NCI-H1436 treated with DMSO at 0.1 percent for 48 hours (cell line): ENCODE data around the gene RPL23.

Experiments
- DNase-seq: peaks from one replicate; lab custom pipeline; 2025; lab: John Stamatoyannopoulos, UW

RPL23 gene

GRCh38 chr17:38853292-38854219 lies at the start of gene RPL23:
RPL23 (minus strand) TSS chr17:38853721; CDS start chr17:38853710, 11 bp downstream.
- peak; percentile 97 for DNase-seq

- DNase-seq: no peak
These were observed 47.6 kb upstream of the RPL23 start for GRCh38 chr17:38900978-38901656.

- DNase-seq: no peak
These were observed 45.9 kb upstream of the RPL23 start for GRCh38 chr17:38899421-38899820.

- DNase-seq: no peak
These were observed 45.4 kb upstream of the RPL23 start for GRCh38 chr17:38898812-38899348.

- no peak for DNase-seq
These were observed 44.8 kb upstream of the RPL23 start for GRCh38 chr17:38898291-38898679.

- no peak for DNase-seq
These were observed 44.3 kb upstream of the RPL23 start for GRCh38 chr17:38897671-38898290.

GRCh38 chr17:38897176-38897575 lies 43.7 kb upstream of the RPL23 start:
- DNase-seq: no peak

- DNase-seq: no peak
These were observed 42.9 kb upstream of the RPL23 start for GRCh38 chr17:38896346-38896954.

GRCh38 chr17:38894276-38894675 lies 40.8 kb upstream of the RPL23 start:
- no peak for DNase-seq

- DNase-seq: no peak
These were observed 40.1 kb upstream of the RPL23 start for GRCh38 chr17:38893607-38894006.

- DNase-seq: no peak
These were observed 39.6 kb upstream of the RPL23 start for GRCh38 chr17:38893113-38893512.

- DNase-seq: no peak
These were observed 39.1 kb upstream of the RPL23 start for GRCh38 chr17:38892620-38893019.

GRCh38 chr17:38892083-38892482 lies 38.6 kb upstream of the RPL23 start:
- no peak for DNase-seq

- no peak for DNase-seq
These were observed 37.9 kb upstream of the RPL23 start for GRCh38 chr17:38891441-38891840.

GRCh38 chr17:38890410-38890746 lies 36.9 kb upstream of the RPL23 start:
- DNase-seq: no peak

GRCh38 chr17:38889745-38890409 lies 36.4 kb upstream of the RPL23 start:
- DNase-seq: no peak

GRCh38 chr17:38888842-38889241 lies 35.3 kb upstream of the RPL23 start:
- DNase-seq: no peak

GRCh38 chr17:38886643-38887010 lies 33.1 kb upstream of the RPL23 start:
- no peak for DNase-seq

- DNase-seq: no peak
These were observed 32.5 kb upstream of the RPL23 start for GRCh38 chr17:38885728-38886642.

- no peak for DNase-seq
These were observed 31.7 kb upstream of the RPL23 start for GRCh38 chr17:38885044-38885727.
